Upper lobe of right lung (tissue), 1 donor: ENCODE measurements around the gene TRDN. TPM values are rescaled to one million over a fixed set of nuclear protein-coding genes. Genes with fewer than 3 reads are reported as not detected.
"Not testable (repeated sequence)": the region's sequence is repeated elsewhere in the genome, so short reads cannot be mapped to it uniquely, and the experiment has no call there.

Source experiments
- ATAC-seq: fragments of 200-7000 bp; cut with Tn5 transposase; one replicate; pipeline ENCODE4 v1.9.1; 2020; ENCODE audit warnings: mild to moderate bottlenecking, moderate library complexity
- DNase-seq: peaks from one replicate; pipeline ENCODE4 v3.0.0-alpha.2; 2020
- H3K27ac ChIP-seq: fragments of 200-600 bp; one replicate; pipeline ENCODE4 v1.8.0; 2022
- H3K27me3 ChIP-seq: fragments of 200-600 bp; one replicate; pipeline ENCODE4 v1.8.0; 2022; ENCODE audit warnings: mild to moderate bottlenecking
- H3K36me3 ChIP-seq: fragments of 200-600 bp; one replicate; pipeline ENCODE4 v1.8.0; 2022
- H3K4me1 ChIP-seq: fragments of 200-600 bp; one replicate; pipeline ENCODE4 v1.8.0; 2022
- H3K4me3 ChIP-seq: fragments of 200-600 bp; one replicate; pipeline ENCODE4 v1.8.0; 2022; ENCODE audit warnings: mild to moderate bottlenecking
- H3K9me3 ChIP-seq: fragments of 200-600 bp; one replicate; pipeline ENCODE4 v1.8.0; 2022
- CTCF ChIP-seq: fragments of 200-600 bp; IDR thresholded peaks from one replicate; pipeline ENCODE4 v1.8.0; 2022; ENCODE audit warnings: antibody characterized with exemption
- intact Hi-C: fragments of 100-400 bp; cut with DNase I; formaldehyde crosslinking; loops from one replicate; pipeline ENCODE4 v1.11.0; 2022
- total RNA-seq: library from RNA; stranded (reverse); fragmentation: NEBNext Ultra II Directional; extraction: Animal tissue kit (Norgen Biotek cat#: 25700); gene quantifications from one replicate; pipeline ENCODE4 v1.2.1, GENCODE V29; 2021
- donor health status: DM: no; HTN: yes; CAD: no; lungs with severe emphysema.

TRDN gene
- total RNA-seq, 1 donor from 2014 or later: not detected

- Histone ChIP-seq H3K27ac (no peak overlapping the region), H3K27me3 (no peaks in the 10 kb centered on the region), H3K4me3 (no peak overlapping the region), H3K4me1 (no peaks in the 10 kb centered on the region), H3K9me3 (no peaks in the 10 kb centered on the region), H3K36me3 (no peaks in the 10 kb centered on the region)
- TF ChIP-seq CTCF: no peak
- DNase-seq (no peak), ATAC-seq (no peak)
- intact Hi-C loops: no loop called here
Measured at GRCh38 chr6:123589317-123589716, 47.4 kb downstream of the TRDN start.

GRCh38 chr6:123588546-123588895 lies 48.2 kb downstream of the TRDN start:
- no peak for DNase-seq
- no peaks in the 10 kb centered on the region for H3K27me3 ChIP-seq
- no peak for ATAC-seq
- no peak overlapping the region for H3K27ac ChIP-seq
- H3K4me1 ChIP-seq: no peaks in the 10 kb centered on the region
- no peak overlapping the region for H3K4me3 ChIP-seq
- intact Hi-C loops: no loop called here
- no peak for TF ChIP-seq CTCF
- H3K36me3 ChIP-seq: no peaks in the 10 kb centered on the region
- no peaks in the 10 kb centered on the region for H3K9me3 ChIP-seq

- Histone ChIP-seq H3K36me3 (no peaks in the 10 kb centered on the region), H3K27me3 (no peaks in the 10 kb centered on the region), H3K4me3 (no peak overlapping the region), H3K9me3 (no peaks in the 10 kb centered on the region), H3K4me1 (no peaks in the 10 kb centered on the region), H3K27ac (no peak overlapping the region)
- DNase-seq (no peak), ATAC-seq (no peak)
- intact Hi-C loops: no loop called here
- no peak for TF ChIP-seq CTCF
Measured at GRCh38 chr6:123587838-123588545, 48.8 kb downstream of the TRDN start.

- DNase-seq, ATAC-seq, H3K27ac ChIP-seq, H3K4me1 ChIP-seq, intact Hi-C loops, H3K36me3 ChIP-seq, H3K4me3 ChIP-seq, H3K27me3 ChIP-seq, H3K9me3 ChIP-seq: not testable (repeated sequence)
Measured at GRCh38 chr6:123587407-123587806, 49.3 kb downstream of the TRDN start.

- Histone ChIP-seq H3K4me3 (no peak overlapping the region), H3K27me3 (no peaks in the 10 kb centered on the region), H3K27ac (no peak overlapping the region), H3K36me3 (no peaks in the 10 kb centered on the region), H3K9me3 (no peaks in the 10 kb centered on the region), H3K4me1 (no peaks in the 10 kb centered on the region)
- DNase-seq (no peak), ATAC-seq (no peak)
- TF ChIP-seq CTCF: no peak
- intact Hi-C loops: no loop called here
Measured at GRCh38 chr6:123580331-123580730, 56.4 kb downstream of the TRDN start.

GRCh38 chr6:123575188-123575587 lies 61.6 kb downstream of the TRDN start:
- no peaks in the 10 kb centered on the region for H3K9me3 ChIP-seq
- DNase-seq: no peak
- ATAC-seq: no peak
- no peaks in the 10 kb centered on the region for H3K27me3 ChIP-seq
- TF ChIP-seq CTCF: no peak
- no peak overlapping the region for H3K4me3 ChIP-seq
- H3K27ac ChIP-seq: no peak overlapping the region
- intact Hi-C loops: no loop called here
- H3K4me1 ChIP-seq: no peaks in the 10 kb centered on the region
- no peaks in the 10 kb centered on the region for H3K36me3 ChIP-seq
